IMR-90 (cell line): Measurements from ENCODE around the gene REPIN1. TPM values are rescaled to one million over a fixed set of nuclear protein-coding genes. Genes with fewer than 3 reads are reported as not detected.
"Not testable (repeated sequence)": the region's sequence is repeated elsewhere in the genome, so short reads cannot be mapped to it uniquely, and the experiment has no call there.

Experiments used
- ATAC-seq: fragments of 200-7000 bp; cut with Tn5 transposase; 2 replicates; pipeline ENCODE4 v1.9.1; 2020; ENCODE audit warnings: low read depth, mild to moderate bottlenecking, moderate library complexity
- BruUV-seq: library from RNA; stranded (reverse); fragments of 400-500 nt; replicated peaks from 2 replicates; lab custom pipeline; 2021; lab: Mats Ljungman, UMichigan
- CTCF ChIA-PET: fragments of 300-600 bp; formaldehyde crosslinking; extraction: SDS; loops from one replicate; lab custom pipeline; 2021; ENCODE audit warnings: antibody characterized with exemption; lab: Yijun Ruan, JAX
- POLR2A ChIA-PET: fragments of 300-600 bp; sonication (Branson Sonifier 250); formaldehyde crosslinking; loops from one replicate; lab custom pipeline; 2022; ENCODE audit warnings: antibody characterized with exemption; ENCODE audit not compliant: unreplicated experiment; lab: Charles Lee
- DNase-seq: peaks from one replicate; pipeline ENCODE4 v3.0.0; 2013
- H2AFZ ChIP-seq: replicated peaks from 2 replicates; pipeline ENCODE3; 2013; ENCODE audit warnings: low read length, mild to moderate bottlenecking; ENCODE audit not compliant: poor library complexity
- H2AK5ac ChIP-seq: 2 replicates; pipeline ENCODE4 v1.6.1; 2013; ENCODE audit warnings: low read depth, low read length, inconsistent platforms
- H2AK9ac ChIP-seq: replicated peaks from 2 replicates; pipeline ENCODE3; 2013; ENCODE audit warnings: mild to moderate bottlenecking, low read depth, low read length, moderate library complexity; ENCODE audit not compliant: poor library complexity
- H2BK120ac ChIP-seq: 2 replicates; pipeline ENCODE4 v1.6.1; 2013; ENCODE audit warnings: low read depth, low read length, inconsistent platforms
- H2BK15ac ChIP-seq: 3 replicates; pipeline ENCODE4 v1.6.1; 2013; ENCODE audit warnings: low read depth, low read length, inconsistent platforms
- H2BK20ac ChIP-seq: 2 replicates; pipeline ENCODE4 v1.6.1; 2013; ENCODE audit warnings: low read depth, mild to moderate bottlenecking, inconsistent platforms, low read length, moderate library complexity
- H2BK5ac ChIP-seq: 2 replicates; pipeline ENCODE4 v1.6.1; 2013; ENCODE audit warnings: mild to moderate bottlenecking, low read depth, low read length, inconsistent platforms; ENCODE audit not compliant: poor library complexity, severe bottlenecking
- H3K14ac ChIP-seq: replicated peaks from 2 replicates; pipeline ENCODE4 v1.6.1; 2013; ENCODE audit warnings: low read depth, low read length, inconsistent platforms
- H3K18ac ChIP-seq: 2 replicates; pipeline ENCODE4 v1.6.1; 2013; ENCODE audit warnings: low read depth, low read length, control low read depth
- H3K23ac ChIP-seq: 2 replicates; pipeline ENCODE4 v1.6.1; 2013; ENCODE audit warnings: low read depth, low read length, inconsistent platforms
- H3K27ac ChIP-seq: 2 replicates; pipeline ENCODE4 v1.5.1; 2013; ENCODE audit warnings: mild to moderate bottlenecking, control low read depth, low read length; ENCODE audit not compliant: insufficient read depth
- H3K27me3 ChIP-seq: 2 replicates; pipeline ENCODE4 v1.6.1; 2013; ENCODE audit warnings: low read length; ENCODE audit not compliant: control insufficient read depth, insufficient read depth
- H3K36me3 ChIP-seq: 2 replicates; pipeline ENCODE4 v1.6.1; 2013; ENCODE audit warnings: low read length, mixed read lengths; ENCODE audit not compliant: control insufficient read depth, insufficient read depth
- H3K4ac ChIP-seq: 2 replicates; pipeline ENCODE4 v1.6.1; 2013; ENCODE audit warnings: low read depth, low read length, inconsistent platforms
- H3K4me1 ChIP-seq: 2 replicates; pipeline ENCODE4 v1.6.1; 2013; ENCODE audit warnings: low read length, mixed read lengths; ENCODE audit not compliant: control insufficient read depth, insufficient read depth
- H3K4me2 ChIP-seq: 2 replicates; pipeline ENCODE4 v1.6.1; 2013; ENCODE audit warnings: low read depth, mild to moderate bottlenecking, control low read depth, low read length, moderate library complexity
- H3K4me3 ChIP-seq: 2 replicates; pipeline ENCODE4 v1.5.1; 2013; ENCODE audit warnings: low read depth, mild to moderate bottlenecking, control low read depth, low read length, moderate library complexity; ENCODE audit not compliant: insufficient read depth
- H3K56ac ChIP-seq: 2 replicates; pipeline ENCODE4 v1.6.1; 2013; ENCODE audit warnings: low read length, inconsistent platforms; ENCODE audit not compliant: insufficient read depth; ENCODE audit errors: extremely low read depth
- H3K79me1 ChIP-seq, 2 experiments: 2 replicates each; pipeline ENCODE4 v1.6.1; 2013; ENCODE audit warnings: low read length in 2 of 2, inconsistent platforms in 1 of 2, low read depth in 1 of 2
- H3K9ac ChIP-seq: 2 replicates; pipeline ENCODE4 v1.6.1; 2013; ENCODE audit warnings: low read depth, low read length, control low read depth
- H3K9me1 ChIP-seq: 2 replicates; pipeline ENCODE4 v1.6.1; 2013; ENCODE audit warnings: low read length, inconsistent platforms; ENCODE audit not compliant: insufficient read depth
- H3K9me3 ChIP-seq: 2 replicates; pipeline ENCODE4 v1.6.1; 2013; ENCODE audit warnings: low read length; ENCODE audit not compliant: control insufficient read depth, insufficient read depth
- H4K20me1 ChIP-seq: 2 replicates; pipeline ENCODE4 v1.6.1; 2013; ENCODE audit warnings: low read length, inconsistent platforms; ENCODE audit not compliant: insufficient read depth
- H4K5ac ChIP-seq: 2 replicates; pipeline ENCODE4 v1.6.1; 2013; ENCODE audit warnings: mild to moderate bottlenecking, low read depth, low read length, control low read depth
- H4K8ac ChIP-seq, 2 experiments: 2 replicates each; pipeline ENCODE4 v1.6.1; 2013; ENCODE audit warnings: low read depth in 2 of 2, low read length in 2 of 2, control low read depth in 1 of 2, inconsistent platforms in 1 of 2
- H4K91ac ChIP-seq: 2 replicates; pipeline ENCODE4 v1.6.1; 2013; ENCODE audit warnings: low read depth, low read length, inconsistent platforms; ENCODE audit not compliant: insufficient read depth
- WGBS, 2 experiments: methylation state at CpG; one replicate each; pipeline versions ENCODE4 v1.1.5 to v1.1.7; 2013; ENCODE audit warnings: missing lambda C conversion rate in 2 of 2; ENCODE audit not compliant: insufficient read length in 1 of 2; ENCODE audit errors: extremely low coverage in 2 of 2; 5-methylcytosine and 5-hydroxymethylcytosine counted together
- dilution Hi-C: fragments of 300-500 bp; cut with HindIII; formaldehyde crosslinking; loops from one replicate; pipeline ENCODE4 v1.14.3; 2018; ENCODE audit warnings: low sequenced_read_pairs; ENCODE audit not compliant: unreplicated experiment
- in situ Hi-C: fragments of 300-500 bp; cut with MboI; formaldehyde crosslinking; loops from 3 replicates; pipeline ENCODE4 v1.14.3; 2019; ENCODE audit warnings: low sequenced_read_pairs, inconsistent platforms, mixed read lengths
- intact Hi-C: fragments of 100-400 bp; cut with micrococcal nuclease; formaldehyde crosslinking; loops from 2 replicates; pipeline ENCODE4 v1.10.0; 2022
- polyA plus RNA-seq, 3 experiments: library from polyadenylated mRNA; depleted of rRNA; stranded (reverse); fragments of >200 nt; gene quantifications; 2 replicates each; pipeline ENCODE4 v1.2.3, GENCODE V29; 2012; ENCODE audit warnings: low replicate concordance in 1 of 3
- total RNA-seq: library from RNA; depleted of rRNA; stranded (reverse); fragments of >200 nt; gene quantifications from 2 replicates; pipeline ENCODE4 v1.2.3, GENCODE V29; 2012

Gene REPIN1
- total and polyA plus RNA-seq, 2 of the 4 experiments (the other 2 are of a cell fraction), result 19.4 to 50.6 TPM

- H3K4me3 ChIP-seq, H2BK5ac ChIP-seq, H3K27me3 ChIP-seq, H2BK15ac ChIP-seq, H2AFZ ChIP-seq, H2BK120ac ChIP-seq, H3K9ac ChIP-seq, in situ Hi-C loops, H3K18ac ChIP-seq, H3K27ac ChIP-seq, H3K23ac ChIP-seq, H2AK5ac ChIP-seq, ATAC-seq, H4K8ac ChIP-seq, H3K14ac ChIP-seq, H3K9me1 ChIP-seq, dilution Hi-C loops, H4K91ac ChIP-seq, BruUV-seq, H3K56ac ChIP-seq, H2AK9ac ChIP-seq, POLR2A ChIA-PET, intact Hi-C loops, H4K20me1 ChIP-seq, H2BK20ac ChIP-seq, H3K36me3 ChIP-seq, H4K5ac ChIP-seq, H3K4ac ChIP-seq, DNase-seq, H3K4me2 ChIP-seq, H3K9me3 ChIP-seq: not testable (repeated sequence)
- peaks cover 11% of the 10 kb centered on the region; the same call in 1 of the 2 replicates for H3K4me1 ChIP-seq
- 50% methylated on average over 2 of the region's 6 CpGs; no CpG with 5 or more reads in 1 of the 2 experiments for WGBS, 2 experiments
- CTCF ChIA-PET, result interaction anchor here (1.2 kb wide), 1 partner anchor 30 kb away, joined by 5 read pairs; no protein-coding TSS in a partner anchor
- H3K79me1 ChIP-seq, result peaks cover 10 to 46% of the 10 kb centered on the region in 2 experiments
These were observed 17.3 kb downstream of the REPIN1 start for GRCh38 chr7:150385884-150386283.
